Smooth muscle cell of the coronary artery (primary cell): Measurements from ENCODE around the gene MINDY4. TPM values are rescaled to one million over a fixed set of nuclear protein-coding genes. Genes with fewer than 3 reads are reported as not detected.

Experiments
- total RNA-seq: library from RNA; depleted of rRNA; stranded (reverse); fragments of >200 nt; gene quantifications from 2 replicates; pipeline ENCODE4 v1.2.3, GENCODE V29; 2014; ENCODE audit warnings: low replicate concordance

MINDY4 gene
- 4.7 and 5.0 TPM in 2 replicates for total RNA-seq

DNA sequence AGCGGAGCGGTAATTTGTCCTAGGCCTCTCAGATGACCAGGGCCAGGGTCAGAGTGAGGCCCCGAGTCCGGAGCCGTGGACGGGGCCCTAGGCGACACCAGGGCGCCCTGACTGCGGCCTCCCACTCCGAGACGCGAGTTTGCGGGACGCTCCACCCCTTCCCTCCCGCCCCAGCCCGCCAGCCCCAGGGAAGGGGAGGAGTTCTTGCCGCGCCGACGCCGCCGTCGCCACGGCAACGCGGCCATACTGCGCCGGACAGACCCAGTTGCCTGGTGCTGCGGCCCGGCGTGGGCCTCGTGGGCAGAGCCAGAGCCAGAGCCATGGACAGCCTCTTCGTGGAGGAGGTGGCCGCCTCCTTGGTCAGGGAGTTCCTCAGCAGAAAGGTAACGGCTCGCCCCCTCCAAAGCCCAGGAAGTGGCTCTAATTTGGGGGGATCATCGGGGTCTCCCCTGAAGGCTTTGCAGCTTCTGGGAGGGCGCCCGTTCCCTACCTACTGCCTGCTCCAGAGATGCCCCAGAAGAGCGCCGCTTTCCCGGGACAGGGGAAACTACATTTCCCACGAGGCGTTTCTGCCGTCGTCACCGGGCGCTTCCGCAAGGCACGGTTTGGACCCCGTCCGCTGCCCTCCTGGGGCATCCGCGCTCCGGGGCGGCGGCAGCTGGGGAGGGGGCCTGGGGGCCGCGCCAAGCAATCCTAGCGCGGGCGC lies at the start of gene MINDY4:
TSS of gene MINDY4 (plus strand) at position 244 of the 706 bp plus-strand sequence. CDS start at position 321, 77 bp downstream.

DNA sequence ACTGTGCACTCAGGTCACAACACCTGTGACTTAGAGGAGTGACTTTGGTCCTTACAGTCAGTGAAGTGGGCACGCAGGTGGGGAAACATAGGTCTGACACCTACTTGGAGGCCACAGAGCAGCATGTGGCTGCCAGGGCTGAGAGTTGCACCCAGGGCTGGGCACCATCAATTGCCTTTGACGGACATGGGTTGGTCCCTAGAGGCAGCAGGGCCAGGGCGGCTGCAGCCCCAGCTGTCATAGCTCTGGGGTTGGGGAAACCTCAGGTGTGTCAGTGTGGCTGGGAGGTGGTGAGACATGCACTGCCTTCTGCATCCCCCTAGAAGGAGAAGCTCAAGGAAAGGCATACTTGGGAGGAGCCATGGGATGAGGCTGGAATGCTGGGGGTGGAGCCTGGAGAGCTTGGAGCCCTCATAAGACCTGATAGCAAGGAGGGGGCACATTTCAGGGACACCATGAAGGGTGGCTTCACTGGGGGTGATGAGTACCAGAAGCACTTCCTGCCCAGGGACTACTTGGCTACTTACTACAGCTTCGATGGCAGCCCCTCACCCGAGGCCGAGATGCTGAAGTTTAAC lies 19.4 kb upstream of the MINDY4 start, which contains the start of gene INMT:
TSS of gene INMT (plus strand) at position 440 of the 578 bp plus-strand sequence. CDS start at position 456, 16 bp downstream.

DNA sequence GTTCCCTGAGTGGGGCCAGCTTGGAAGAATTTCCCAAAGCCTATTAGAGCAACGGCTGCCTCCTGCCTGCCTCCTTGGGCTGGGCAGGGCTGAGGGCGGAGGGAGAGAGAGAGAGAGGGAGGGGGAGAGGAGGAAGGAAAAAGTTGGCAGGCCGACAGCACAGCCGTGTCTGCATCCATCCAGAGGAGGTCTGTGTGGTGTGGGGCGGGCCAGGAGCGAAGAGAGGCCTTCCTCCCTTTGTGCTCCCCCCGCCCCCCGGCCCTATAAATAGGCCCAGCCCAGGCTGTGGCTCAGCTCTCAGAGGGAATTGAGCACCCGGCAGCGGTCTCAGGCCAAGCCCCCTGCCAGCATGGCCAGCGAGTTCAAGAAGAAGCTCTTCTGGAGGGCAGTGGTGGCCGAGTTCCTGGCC lies 140.3 kb downstream of the MINDY4 start, which contains the start of gene AQP1:
TSS of gene AQP1 (plus strand) at position 293 of the 409 bp plus-strand sequence. CDS start at position 350, 57 bp downstream.

Other genes starting within 250 kb of the MINDY4 start
- 167 and 297 TPM in 2 replicates for gene GARS1, start 176.5 kb upstream of the MINDY4 start, total RNA-seq
- not detected in 2 replicates for gene CRHR2, start 89.0 kb upstream of the MINDY4 start, total RNA-seq
- gene INMT, start 19.3 kb upstream of the MINDY4 start, total RNA-seq = 87.2 and 104 TPM in 2 replicates
- gene AQP1, start 140.4 kb downstream of the MINDY4 start, total RNA-seq = 22.2 and 62.1 TPM in 2 replicates
- gene GHRHR, start 192.5 kb downstream of the MINDY4 start, total RNA-seq = not detected in 2 replicates